GM10847 (cell line): ENCODE measurements around the gene EIF5B.
"Not testable (repeated sequence)": the region's sequence is repeated elsewhere in the genome, so short reads cannot be mapped to it uniquely, and the experiment has no call there.

Experiments used
- POLR2A ChIP-seq: IDR thresholded peaks from 2 replicates; pipeline ENCODE4 v1.6.1; 2011; ENCODE audit not compliant: insufficient read length; ENCODE audit errors: extremely low read depth

Gene EIF5B, protein sequence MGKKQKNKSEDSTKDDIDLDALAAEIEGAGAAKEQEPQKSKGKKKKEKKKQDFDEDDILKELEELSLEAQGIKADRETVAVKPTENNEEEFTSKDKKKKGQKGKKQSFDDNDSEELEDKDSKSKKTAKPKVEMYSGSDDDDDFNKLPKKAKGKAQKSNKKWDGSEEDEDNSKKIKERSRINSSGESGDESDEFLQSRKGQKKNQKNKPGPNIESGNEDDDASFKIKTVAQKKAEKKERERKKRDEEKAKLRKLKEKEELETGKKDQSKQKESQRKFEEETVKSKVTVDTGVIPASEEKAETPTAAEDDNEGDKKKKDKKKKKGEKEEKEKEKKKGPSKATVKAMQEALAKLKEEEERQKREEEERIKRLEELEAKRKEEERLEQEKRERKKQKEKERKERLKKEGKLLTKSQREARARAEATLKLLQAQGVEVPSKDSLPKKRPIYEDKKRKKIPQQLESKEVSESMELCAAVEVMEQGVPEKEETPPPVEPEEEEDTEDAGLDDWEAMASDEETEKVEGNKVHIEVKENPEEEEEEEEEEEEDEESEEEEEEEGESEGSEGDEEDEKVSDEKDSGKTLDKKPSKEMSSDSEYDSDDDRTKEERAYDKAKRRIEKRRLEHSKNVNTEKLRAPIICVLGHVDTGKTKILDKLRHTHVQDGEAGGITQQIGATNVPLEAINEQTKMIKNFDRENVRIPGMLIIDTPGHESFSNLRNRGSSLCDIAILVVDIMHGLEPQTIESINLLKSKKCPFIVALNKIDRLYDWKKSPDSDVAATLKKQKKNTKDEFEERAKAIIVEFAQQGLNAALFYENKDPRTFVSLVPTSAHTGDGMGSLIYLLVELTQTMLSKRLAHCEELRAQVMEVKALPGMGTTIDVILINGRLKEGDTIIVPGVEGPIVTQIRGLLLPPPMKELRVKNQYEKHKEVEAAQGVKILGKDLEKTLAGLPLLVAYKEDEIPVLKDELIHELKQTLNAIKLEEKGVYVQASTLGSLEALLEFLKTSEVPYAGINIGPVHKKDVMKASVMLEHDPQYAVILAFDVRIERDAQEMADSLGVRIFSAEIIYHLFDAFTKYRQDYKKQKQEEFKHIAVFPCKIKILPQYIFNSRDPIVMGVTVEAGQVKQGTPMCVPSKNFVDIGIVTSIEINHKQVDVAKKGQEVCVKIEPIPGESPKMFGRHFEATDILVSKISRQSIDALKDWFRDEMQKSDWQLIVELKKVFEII

DNA sequence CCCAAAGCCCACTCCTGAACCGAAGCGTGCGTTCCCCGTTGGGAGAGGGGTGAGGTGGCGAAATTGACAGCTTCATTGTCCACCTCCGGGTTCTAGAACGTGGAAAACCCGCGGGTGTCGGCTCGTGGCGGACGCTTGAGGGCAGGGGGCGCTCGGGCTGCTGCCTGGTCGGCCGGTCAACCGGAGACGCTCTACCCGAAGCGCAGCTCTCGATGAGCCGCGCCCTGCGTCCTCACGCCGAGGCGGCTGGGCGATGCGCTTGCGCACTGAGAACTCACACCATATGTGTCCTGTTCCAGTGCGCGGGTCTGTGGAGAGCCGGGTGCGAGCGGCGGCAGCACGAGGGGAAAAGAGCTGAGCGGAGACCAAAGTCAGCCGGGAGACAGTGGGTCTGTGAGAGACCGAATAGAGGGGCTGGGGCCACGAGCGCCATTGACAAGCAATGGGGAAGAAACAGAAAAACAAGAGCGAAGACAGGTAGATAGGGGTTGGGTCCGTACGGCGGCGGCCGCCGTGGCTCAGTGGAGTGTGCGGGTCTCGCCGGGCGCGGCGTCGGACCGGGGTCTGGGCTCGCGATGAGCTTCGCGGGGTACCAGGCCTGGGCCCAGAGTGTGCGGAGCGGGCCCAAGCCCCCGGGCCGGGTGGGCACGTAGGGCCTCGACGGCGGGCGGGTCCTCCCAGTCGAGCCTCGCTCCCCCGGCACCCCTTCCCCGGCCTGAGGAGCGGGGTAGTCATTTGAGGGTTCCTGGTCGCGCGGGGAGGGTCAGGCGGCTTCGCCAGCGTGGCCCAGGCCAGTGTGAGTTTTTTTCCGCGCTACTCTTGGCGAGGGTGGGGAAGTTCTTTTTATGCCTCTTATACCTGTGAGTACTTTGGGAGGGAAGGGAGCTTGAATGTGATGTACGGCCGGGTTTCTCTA, at the start of gene EIF5B:
EIF5B (plus strand) TSS at position 277 of the 916 bp plus-strand sequence; CDS start at position 443, 166 bp downstream.
- TF ChIP-seq POLR2A, result peak; percentile 93

DNA sequence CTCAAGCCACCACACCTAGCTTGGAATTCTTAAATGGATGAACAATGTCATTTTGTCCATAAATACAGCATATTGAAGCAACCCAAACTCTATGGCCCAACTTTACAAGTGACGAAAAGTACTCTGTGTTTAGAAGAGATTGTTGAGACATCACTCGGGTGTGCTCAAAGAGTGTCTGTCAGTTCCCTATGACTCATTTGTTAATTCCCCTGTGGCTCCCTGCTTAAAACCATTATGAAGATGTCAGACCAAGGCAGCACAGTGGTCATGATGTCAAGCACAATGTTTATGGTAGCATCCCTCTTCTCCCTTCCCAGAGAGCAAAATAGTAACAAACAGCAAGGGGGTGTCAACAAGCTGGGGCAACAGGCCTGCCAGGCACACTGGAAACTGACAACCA, 39.2 kb upstream of the EIF5B start:
- no peak for TF ChIP-seq POLR2A

- TF ChIP-seq POLR2A, result no peak
These were observed 37.6 kb upstream of the EIF5B start for GRCh38 chr2:99299580-99299979.

- TF ChIP-seq POLR2A, result not testable (repeated sequence)
These were observed 36.1 kb upstream of the EIF5B start, which contains the start of gene LYG1 for GRCh38 chr2:99301097-99301496. Gene LYG1, minus strand, starts transcription at chr2:99301197. Its CDS starts 5,527 bp downstream, at chr2:99295670.

GRCh38 chr2:99317161-99317872, 19.9 kb upstream of the EIF5B start:
- no peak for TF ChIP-seq POLR2A

- TF ChIP-seq POLR2A, result no peak
These were observed 11.8 kb upstream of the EIF5B start for GRCh38 chr2:99325384-99325783.

DNA sequence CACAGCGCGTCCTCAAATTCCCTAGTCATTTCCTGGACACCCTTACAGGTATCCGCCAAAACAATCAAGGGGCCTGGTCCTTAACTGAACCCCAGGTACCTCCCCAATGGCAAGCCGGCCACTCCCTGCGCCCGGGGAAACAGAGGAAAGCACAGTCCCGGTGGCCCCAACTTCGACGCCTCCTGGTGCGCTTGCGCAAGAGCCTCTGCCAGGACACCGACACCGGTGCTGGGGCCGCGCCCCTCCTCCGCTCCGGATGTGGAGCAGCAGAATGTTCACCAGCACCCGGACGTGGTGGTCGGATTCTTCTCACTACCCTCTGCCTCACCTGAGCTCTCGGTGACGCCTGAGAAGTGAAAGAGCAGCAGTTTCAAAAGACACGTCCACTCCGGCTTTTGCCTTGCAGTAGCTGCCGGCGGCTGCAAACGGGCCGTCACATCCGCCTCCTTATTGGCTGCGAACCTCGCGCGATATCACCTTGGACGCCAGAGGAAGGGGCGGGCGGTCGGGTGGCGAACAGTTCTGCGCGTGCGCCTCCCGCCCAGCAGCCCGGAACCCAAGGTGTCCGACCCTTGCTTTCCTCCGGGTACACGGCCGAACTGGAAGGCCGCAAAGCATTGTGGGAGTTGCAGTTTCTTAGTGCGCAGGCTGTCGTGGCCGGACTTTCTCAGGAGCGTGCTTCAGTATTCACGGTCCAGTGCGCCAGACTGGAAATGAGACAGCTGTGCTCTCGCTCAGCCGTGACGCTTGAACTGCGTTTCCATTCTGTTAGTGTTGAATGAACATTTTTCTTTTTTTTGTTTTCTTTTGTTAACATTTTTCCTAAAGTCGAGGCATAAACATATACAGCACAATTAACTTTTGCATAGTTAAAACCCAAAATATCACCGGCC, 1.0 kb upstream of the EIF5B start, which contains the start of gene TXNDC9:
TXNDC9 (minus strand) TSS at position 423 of the 893 bp plus-strand sequence. CDS start 3,123 bp downstream, outside the sequence.
- peak; percentile 82 for TF ChIP-seq POLR2A

DNA sequence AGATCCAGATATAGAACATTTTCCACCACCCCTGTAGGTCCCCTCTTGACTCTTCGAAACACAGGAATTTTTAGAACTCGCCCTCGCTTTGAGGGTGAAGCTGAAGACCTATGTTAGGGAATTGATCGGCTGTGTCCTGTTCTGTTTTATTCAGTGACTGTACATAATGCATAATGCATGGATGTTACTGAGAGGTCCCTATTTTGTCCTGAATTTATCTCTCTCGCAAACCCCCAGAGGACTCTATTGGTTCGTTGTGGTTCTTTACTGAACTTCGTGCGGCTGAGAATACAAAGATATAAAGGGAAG, 431 bp upstream of the EIF5B start:
- TF ChIP-seq POLR2A, result no peak

DNA sequence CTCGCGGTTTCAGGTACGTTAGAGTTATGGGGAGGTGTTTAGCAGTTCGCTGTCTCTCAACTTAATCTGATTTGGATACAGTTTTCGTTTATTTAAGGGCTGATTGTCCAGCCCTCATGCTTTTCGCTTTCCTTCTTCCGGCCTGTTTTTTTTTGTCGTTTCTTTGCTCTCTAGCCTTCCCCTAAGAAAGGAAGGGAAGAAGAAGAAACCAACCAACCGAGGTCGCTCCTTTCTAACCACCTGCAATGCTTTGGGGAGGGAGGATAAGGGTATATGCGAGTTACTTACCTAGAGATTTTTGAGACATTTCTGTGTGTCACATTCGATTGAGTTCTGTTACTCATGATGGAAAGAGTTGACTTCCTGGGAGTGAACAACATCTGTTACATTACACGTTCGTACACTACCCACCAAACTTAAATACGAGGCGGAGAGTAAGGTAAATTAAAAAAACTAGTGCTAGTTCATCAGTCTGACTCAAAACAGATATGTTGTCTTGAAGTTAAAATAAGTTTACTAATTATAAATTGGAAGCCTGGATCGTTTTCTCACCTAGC, 918 bp downstream of the EIF5B start:
- no peak for TF ChIP-seq POLR2A

- no peak for TF ChIP-seq POLR2A
These were observed 3.6 kb downstream of the EIF5B start for GRCh38 chr2:99340669-99341236.

GRCh38 chr2:99342536-99342935, 5.3 kb downstream of the EIF5B start:
- TF ChIP-seq POLR2A, result no peak

DNA sequence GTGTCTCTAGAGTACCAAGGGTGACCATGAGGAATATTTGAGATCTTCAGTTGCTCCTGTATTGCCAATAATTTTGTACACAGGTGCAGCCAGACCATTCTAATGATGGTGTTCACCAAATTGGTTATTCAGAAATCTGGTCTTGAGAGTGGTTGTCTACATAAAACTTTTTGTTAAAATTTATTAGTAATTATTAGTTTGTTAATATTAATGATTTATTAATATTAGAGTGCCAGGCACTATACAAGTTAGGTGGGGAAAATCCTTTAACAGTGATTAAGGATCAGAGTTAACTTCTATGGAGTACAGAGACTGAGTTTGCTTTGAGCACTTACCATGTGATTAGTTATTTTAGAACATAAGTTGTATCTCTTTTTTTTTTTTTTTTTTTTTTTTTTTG, 9.0 kb downstream of the EIF5B start:
- TF ChIP-seq POLR2A, result no peak
